Measurements from ENCODE around the gene DPRX. TPM values are rescaled to one million over a fixed set of nuclear protein-coding genes. Genes with fewer than 3 reads are reported as not detected.

DPRX gene, protein sequence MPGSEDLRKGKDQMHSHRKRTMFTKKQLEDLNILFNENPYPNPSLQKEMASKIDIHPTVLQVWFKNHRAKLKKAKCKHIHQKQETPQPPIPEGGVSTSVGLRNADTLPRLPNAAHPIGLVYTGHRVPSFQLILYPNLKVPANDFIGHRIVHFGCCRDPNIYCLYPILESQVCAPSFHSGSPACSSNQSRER
- total RNA-seq = not detected in 2 replicates
- polyA plus RNA-seq = not detected in 2 replicates

DNA sequence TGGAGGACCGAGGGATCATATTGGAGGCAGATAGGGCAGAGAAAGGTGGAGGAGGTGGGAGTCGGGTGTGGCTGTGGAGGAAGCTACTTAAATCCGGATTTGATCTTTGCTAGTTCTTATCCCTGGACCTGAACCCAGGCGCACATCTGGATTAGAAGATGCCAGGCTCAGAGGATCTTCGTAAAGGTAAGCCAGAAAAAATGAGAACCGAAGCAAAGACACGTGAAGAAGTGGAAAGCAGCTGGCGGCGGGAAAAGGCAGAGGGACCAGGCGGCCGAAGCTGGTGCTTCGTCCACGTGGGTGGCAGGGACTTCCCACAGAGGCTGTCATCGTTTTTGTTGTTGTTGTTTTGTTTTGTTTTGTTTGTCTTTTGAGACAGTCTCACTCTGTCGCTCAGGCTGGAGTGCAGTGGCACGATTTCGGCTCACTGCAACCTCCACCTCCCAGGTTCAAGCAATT is at the start of gene DPRX:
Gene DPRX (plus strand): TSS at position 51 of the 459 bp plus-strand sequence. CDS start 108 bp downstream, at position 159.
- TF ChIP-seq, protein P1, sequence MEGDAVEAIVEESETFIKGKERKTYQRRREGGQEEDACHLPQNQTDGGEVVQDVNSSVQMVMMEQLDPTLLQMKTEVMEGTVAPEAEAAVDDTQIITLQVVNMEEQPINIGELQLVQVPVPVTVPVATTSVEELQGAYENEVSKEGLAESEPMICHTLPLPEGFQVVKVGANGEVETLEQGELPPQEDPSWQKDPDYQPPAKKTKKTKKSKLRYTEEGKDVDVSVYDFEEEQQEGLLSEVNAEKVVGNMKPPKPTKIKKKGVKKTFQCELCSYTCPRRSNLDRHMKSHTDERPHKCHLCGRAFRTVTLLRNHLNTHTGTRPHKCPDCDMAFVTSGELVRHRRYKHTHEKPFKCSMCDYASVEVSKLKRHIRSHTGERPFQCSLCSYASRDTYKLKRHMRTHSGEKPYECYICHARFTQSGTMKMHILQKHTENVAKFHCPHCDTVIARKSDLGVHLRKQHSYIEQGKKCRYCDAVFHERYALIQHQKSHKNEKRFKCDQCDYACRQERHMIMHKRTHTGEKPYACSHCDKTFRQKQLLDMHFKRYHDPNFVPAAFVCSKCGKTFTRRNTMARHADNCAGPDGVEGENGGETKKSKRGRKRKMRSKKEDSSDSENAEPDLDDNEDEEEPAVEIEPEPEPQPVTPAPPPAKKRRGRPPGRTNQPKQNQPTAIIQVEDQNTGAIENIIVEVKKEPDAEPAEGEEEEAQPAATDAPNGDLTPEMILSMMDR (IDR thresholded peaks at IDR 0.05; ENCODE audit: low read depth, low read length) = no peak
- DNase-seq (ENCODE audit: low read depth in 1 of 2, low spot score in 1 of 2) = no peak
- Histone ChIP-seq H3K27ac (no peak within 1 kb of the TSS), H3K36me3 (no peaks in the 10 kb centered on the region), H3K9me3 (ENCODE audit: low read depth) (no peaks in the 10 kb centered on the region), H3K4me1 (ENCODE audit: low read depth) (no peaks in the 10 kb centered on the region), H3K27me3 (no peaks in the 10 kb centered on the region), H3K4me3 (no peak within 1 kb of the TSS)

DNA sequence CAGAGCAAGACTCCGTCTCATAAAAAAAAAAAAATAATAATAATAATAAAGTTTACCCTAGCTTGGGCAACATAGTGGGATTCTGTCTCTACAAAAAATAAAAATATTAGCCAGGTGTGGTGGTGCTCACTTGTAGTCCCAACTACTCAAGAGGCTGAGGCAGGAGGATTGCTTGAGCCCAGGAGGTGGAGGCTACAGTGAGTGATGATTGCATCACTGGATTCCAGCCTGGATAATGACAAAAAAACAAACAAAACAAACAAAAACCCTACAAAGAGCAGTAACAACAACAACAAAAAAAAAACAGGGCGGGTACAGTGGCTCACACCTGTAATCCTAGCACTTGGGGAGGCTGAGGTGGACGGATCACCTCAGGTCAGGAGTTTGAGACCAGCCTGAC is 48.6 kb upstream of the DPRX start:
- peaks cover 3% of the 10 kb centered on the region for H3K36me3 ChIP-seq
- no peak overlapping the region for H3K27ac ChIP-seq
- H3K27me3 ChIP-seq = no peaks in the 10 kb centered on the region
- H3K4me1 ChIP-seq (ENCODE audit: low read depth) = no peaks in the 10 kb centered on the region
- TF ChIP-seq, protein P1 (IDR thresholded peaks at IDR 0.05; ENCODE audit: low read depth, low read length) = no peak
- no peaks in the 10 kb centered on the region for H3K9me3 ChIP-seq (ENCODE audit: low read depth)
- no peak for DNase-seq (ENCODE audit: low read depth in 1 of 2, low spot score in 1 of 2)
- no peak overlapping the region for H3K4me3 ChIP-seq

DNA sequence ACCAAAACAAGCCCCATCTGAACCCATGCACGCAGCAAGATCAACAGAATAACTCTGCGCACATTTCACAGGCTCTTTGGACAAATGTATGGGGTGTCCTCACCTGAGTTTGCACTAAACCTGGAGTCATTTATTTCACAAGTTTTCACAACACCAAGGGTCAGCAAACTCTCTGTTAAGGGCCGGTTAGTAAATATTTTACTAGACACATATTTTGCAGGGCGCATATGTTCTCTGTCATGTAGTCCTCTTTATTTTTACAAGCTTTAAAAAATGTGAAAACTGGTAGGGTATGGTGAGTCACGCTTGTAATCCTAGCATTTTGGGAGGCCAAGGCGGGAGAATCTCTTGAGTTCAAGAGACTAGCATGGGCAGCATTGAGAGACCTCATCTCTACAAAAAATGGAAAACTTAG is 45.5 kb upstream of the DPRX start:
- no peaks in the 10 kb centered on the region for H3K36me3 ChIP-seq
- H3K4me3 ChIP-seq = no peak overlapping the region
- H3K4me1 ChIP-seq (ENCODE audit: low read depth) = no peaks in the 10 kb centered on the region
- DNase-seq (ENCODE audit: low read depth in 1 of 2, low spot score in 1 of 2) = no peak
- H3K27ac ChIP-seq = no peak overlapping the region
- no peaks in the 10 kb centered on the region for H3K9me3 ChIP-seq (ENCODE audit: low read depth)
- no peaks in the 10 kb centered on the region for H3K27me3 ChIP-seq
- TF ChIP-seq, protein P1 (IDR thresholded peaks at IDR 0.05; ENCODE audit: low read depth, low read length) = no peak

DNA sequence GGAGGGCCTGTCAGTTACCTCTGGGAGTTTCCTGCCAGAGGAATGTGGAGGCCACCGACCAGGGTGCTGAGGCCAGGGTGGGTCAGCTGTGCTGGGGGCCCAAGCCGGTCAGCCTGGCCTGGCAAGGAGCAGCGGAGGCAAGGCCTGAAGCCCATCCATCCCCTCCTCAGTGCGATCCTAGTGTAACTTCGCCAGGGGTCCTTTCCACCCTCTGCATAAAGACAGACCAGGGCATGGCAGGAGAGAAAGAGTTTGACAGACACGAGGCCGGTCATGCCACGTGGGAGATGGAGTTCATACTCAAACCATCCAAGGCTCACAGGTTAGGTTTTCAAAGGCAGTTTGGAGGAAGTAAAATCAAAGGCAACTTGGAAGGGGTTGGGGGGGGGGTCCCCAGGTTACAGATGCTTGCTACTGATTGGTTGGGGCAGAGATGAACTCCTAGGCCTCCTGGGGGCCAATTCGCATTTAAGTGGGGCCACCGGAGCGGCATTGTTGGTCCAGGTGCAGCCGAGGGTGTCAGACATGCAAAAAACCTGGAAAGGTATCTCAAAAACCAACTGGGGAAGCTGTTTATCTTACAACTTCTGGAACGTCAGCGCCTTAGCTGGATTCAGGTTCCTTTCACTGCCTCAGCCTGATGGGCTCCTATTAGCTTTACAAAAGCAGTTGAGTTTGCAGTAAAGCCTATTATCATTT is 36.8 kb upstream of the DPRX start:
- TF ChIP-seq, protein P1 (IDR thresholded peaks at IDR 0.05; ENCODE audit: low read depth, low read length) = no peak
- no peak overlapping the region for H3K27ac ChIP-seq
- peaks cover 2% of the 10 kb centered on the region for H3K4me1 ChIP-seq (ENCODE audit: low read depth)
- no peaks in the 10 kb centered on the region for H3K27me3 ChIP-seq
- no peak for DNase-seq (ENCODE audit: low read depth in 1 of 2, low spot score in 1 of 2)
- H3K9me3 ChIP-seq (ENCODE audit: low read depth) = no peaks in the 10 kb centered on the region
- H3K4me3 ChIP-seq = no peak overlapping the region
- no peaks in the 10 kb centered on the region for H3K36me3 ChIP-seq

DNA sequence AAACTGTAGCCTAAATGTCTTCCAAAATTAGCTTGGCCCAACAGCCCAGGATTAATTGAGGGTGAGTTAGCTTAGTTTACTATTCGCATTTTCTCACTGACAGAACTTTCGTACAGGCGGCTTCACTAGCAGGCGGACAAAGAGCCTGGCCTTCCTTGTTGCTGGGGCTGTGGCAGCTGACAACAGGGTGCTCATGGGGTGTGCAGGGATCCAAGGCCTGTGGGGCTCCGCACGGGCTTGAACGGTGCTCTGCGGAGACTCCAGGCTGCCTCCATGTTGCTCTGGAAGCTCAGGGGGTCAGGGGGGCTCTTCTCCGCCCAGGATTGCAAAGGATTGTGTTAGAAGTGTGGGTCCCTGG is 36.3 kb upstream of the DPRX start:
- no peak overlapping the region for H3K27ac ChIP-seq
- DNase-seq (ENCODE audit: low read depth in 1 of 2, low spot score in 1 of 2) = no peak
- TF ChIP-seq, protein P1 (IDR thresholded peaks at IDR 0.05; ENCODE audit: low read depth, low read length) = no peak
- H3K36me3 ChIP-seq = no peaks in the 10 kb centered on the region
- peaks cover 2% of the 10 kb centered on the region for H3K4me1 ChIP-seq (ENCODE audit: low read depth)
- H3K9me3 ChIP-seq (ENCODE audit: low read depth) = no peaks in the 10 kb centered on the region
- no peaks in the 10 kb centered on the region for H3K27me3 ChIP-seq
- H3K4me3 ChIP-seq = no peak overlapping the region
